Measurements from ENCODE around the gene ADGRG4. TPM values are rescaled to one million over a fixed set of nuclear protein-coding genes. Genes with fewer than 3 reads are reported as not detected.

The ADGRG4 gene
- polyA plus RNA-seq, 1 donor, result 7.9 TPM

DNA sequence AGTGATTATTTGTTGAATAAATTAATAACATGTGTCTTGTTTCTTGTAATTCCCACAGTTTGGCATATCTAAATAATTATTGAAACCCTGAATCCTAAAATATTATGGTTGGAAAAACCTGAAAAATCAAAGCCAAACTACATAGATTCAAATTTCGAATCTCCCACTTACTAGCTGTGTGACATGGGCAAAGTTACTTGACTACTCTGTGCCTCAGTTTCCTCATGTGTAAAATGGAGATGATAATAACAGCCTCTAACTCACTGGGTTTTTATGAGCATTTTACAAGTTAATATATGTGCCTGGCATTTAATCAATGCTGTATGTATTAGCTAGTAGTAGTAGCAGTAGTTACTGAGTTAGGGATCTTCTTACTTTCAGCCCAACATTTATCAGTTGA is 152.4 kb downstream of the ADGRG4 start:
- H3K9me3 ChIP-seq (ENCODE audit: control insufficient read depth, low read depth, low read length), result no peaks in the 10 kb centered on the region
- H3K27ac ChIP-seq (ENCODE audit: low read length), result no peak overlapping the region
- no peak for DNase-seq
- H3K36me3 ChIP-seq (ENCODE audit: control insufficient read depth, insufficient read depth, low read length), result no peaks in the 10 kb centered on the region
- WGBS (ENCODE audit: insufficient coverage, low lambda C conversion rate), result no CpG with 5 or more reads among the region's 1 CpG
- no peaks in the 10 kb centered on the region for H3K27me3 ChIP-seq (ENCODE audit: control insufficient read depth, insufficient read depth, low read length)
- H3K4me3 ChIP-seq (ENCODE audit: low read length), result no peak overlapping the region
- H3K4me1 ChIP-seq (ENCODE audit: control insufficient read depth, insufficient read depth, low read length), result no peaks in the 10 kb centered on the region

DNA sequence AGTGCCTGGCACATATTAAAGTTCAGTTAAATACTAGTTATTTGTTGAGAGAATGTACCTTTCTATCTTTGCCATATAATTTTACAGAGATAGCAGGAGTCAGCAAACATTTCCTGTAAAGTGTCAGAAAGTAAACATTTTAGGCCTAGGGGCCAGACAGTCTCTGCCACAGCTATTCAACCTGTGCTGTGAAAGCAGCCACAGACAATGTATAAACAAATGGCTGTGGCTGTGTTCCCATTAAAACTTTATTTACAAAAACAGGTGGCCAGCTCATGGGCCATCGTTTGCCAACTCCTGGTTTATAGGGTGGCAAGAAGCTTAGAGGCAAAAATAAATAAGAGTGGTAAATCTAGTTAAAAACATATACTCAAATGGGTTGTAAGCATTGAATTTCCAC is 153.0 kb downstream of the ADGRG4 start:
- Histone ChIP-seq H3K27ac (ENCODE audit: low read length) (no peak overlapping the region), H3K36me3 (ENCODE audit: control insufficient read depth, insufficient read depth, low read length) (no peaks in the 10 kb centered on the region), H3K27me3 (ENCODE audit: control insufficient read depth, insufficient read depth, low read length) (no peaks in the 10 kb centered on the region), H3K4me3 (ENCODE audit: low read length) (no peak overlapping the region), H3K4me1 (ENCODE audit: control insufficient read depth, insufficient read depth, low read length) (no peaks in the 10 kb centered on the region), H3K9me3 (ENCODE audit: control insufficient read depth, low read depth, low read length) (no peaks in the 10 kb centered on the region)
- no CpG with 5 or more reads among the region's 1 CpG for WGBS (ENCODE audit: insufficient coverage, low lambda C conversion rate)
- DNase-seq, result no peak

- no peak for DNase-seq
- no peak overlapping the region for H3K27ac ChIP-seq (ENCODE audit: low read length)
- no CpG with 5 or more reads among the region's 6 CpGs for WGBS (ENCODE audit: insufficient coverage, low lambda C conversion rate)
Observed at GRCh38 chrX:136456133-136456532, 155.4 kb downstream of the ADGRG4 start.

GRCh38 chrX:136457303-136457917 is 156.6 kb downstream of the ADGRG4 start:
- WGBS (ENCODE audit: insufficient coverage, low lambda C conversion rate), result no CpG with 5 or more reads among the region's 5 CpGs
- Histone ChIP-seq H3K27ac (ENCODE audit: low read length) (no peak overlapping the region), H3K36me3 (ENCODE audit: control insufficient read depth, insufficient read depth, low read length) (no peaks in the 10 kb centered on the region), H3K27me3 (ENCODE audit: control insufficient read depth, insufficient read depth, low read length) (no peaks in the 10 kb centered on the region), H3K9me3 (ENCODE audit: control insufficient read depth, low read depth, low read length) (no peaks in the 10 kb centered on the region), H3K4me3 (ENCODE audit: low read length) (no peak overlapping the region), H3K4me1 (ENCODE audit: control insufficient read depth, insufficient read depth, low read length) (no peaks in the 10 kb centered on the region)
- no peak for DNase-seq

More at GRCh38 chrX:136456133-136456532, 155.4 kb downstream of the ADGRG4 start:
- no peaks in the 10 kb centered on the region for H3K36me3 ChIP-seq (ENCODE audit: control insufficient read depth, insufficient read depth, low read length)
- no peaks in the 10 kb centered on the region for H3K27me3 ChIP-seq (ENCODE audit: control insufficient read depth, insufficient read depth, low read length)
- H3K9me3 ChIP-seq (ENCODE audit: control insufficient read depth, low read depth, low read length), result no peaks in the 10 kb centered on the region
- no peak overlapping the region for H3K4me3 ChIP-seq (ENCODE audit: low read length)
- H3K4me1 ChIP-seq (ENCODE audit: control insufficient read depth, insufficient read depth, low read length), result no peaks in the 10 kb centered on the region

- Histone ChIP-seq H3K4me3 (ENCODE audit: low read length) (no peak overlapping the region), H3K27ac (ENCODE audit: low read length) (no peak overlapping the region), H3K27me3 (ENCODE audit: control insufficient read depth, insufficient read depth, low read length) (no peaks in the 10 kb centered on the region), H3K36me3 (ENCODE audit: control insufficient read depth, insufficient read depth, low read length) (no peaks in the 10 kb centered on the region), H3K4me1 (ENCODE audit: control insufficient read depth, insufficient read depth, low read length) (no peaks in the 10 kb centered on the region), H3K9me3 (ENCODE audit: control insufficient read depth, low read depth, low read length) (no peaks in the 10 kb centered on the region)
- no peak for DNase-seq
- no CpG with 5 or more reads among the region's 3 CpGs for WGBS (ENCODE audit: insufficient coverage, low lambda C conversion rate)
Observed at GRCh38 chrX:136464589-136464988, 163.8 kb downstream of the ADGRG4 start.

Other genes with a start within 250 kb of the ADGRG4 start
- gene FHL1, start 153.4 kb upstream of the ADGRG4 start, polyA plus RNA-seq, result 111 TPM
- gene MAP7D3, start 49.6 kb upstream of the ADGRG4 start, polyA plus RNA-seq, result 5.5 TPM
- 0.03 TPM for gene BRS3, start 187.0 kb downstream of the ADGRG4 start, polyA plus RNA-seq
- gene HTATSF1, start 196.6 kb downstream of the ADGRG4 start, polyA plus RNA-seq, result 59.1 TPM
- not detected for gene VGLL1, start 231.3 kb downstream of the ADGRG4 start, polyA plus RNA-seq